ENCODE data around the gene CCDC12. TPM values are rescaled to one million over a fixed set of nuclear protein-coding genes. Genes with fewer than 3 reads are reported as not detected.
A peak's percentile ranks its signal among the peaks of the same experiment; 100 is the strongest.

Gene CCDC12
- total RNA-seq, 1 donor from 2014 or later = 17.9 TPM

DNA sequence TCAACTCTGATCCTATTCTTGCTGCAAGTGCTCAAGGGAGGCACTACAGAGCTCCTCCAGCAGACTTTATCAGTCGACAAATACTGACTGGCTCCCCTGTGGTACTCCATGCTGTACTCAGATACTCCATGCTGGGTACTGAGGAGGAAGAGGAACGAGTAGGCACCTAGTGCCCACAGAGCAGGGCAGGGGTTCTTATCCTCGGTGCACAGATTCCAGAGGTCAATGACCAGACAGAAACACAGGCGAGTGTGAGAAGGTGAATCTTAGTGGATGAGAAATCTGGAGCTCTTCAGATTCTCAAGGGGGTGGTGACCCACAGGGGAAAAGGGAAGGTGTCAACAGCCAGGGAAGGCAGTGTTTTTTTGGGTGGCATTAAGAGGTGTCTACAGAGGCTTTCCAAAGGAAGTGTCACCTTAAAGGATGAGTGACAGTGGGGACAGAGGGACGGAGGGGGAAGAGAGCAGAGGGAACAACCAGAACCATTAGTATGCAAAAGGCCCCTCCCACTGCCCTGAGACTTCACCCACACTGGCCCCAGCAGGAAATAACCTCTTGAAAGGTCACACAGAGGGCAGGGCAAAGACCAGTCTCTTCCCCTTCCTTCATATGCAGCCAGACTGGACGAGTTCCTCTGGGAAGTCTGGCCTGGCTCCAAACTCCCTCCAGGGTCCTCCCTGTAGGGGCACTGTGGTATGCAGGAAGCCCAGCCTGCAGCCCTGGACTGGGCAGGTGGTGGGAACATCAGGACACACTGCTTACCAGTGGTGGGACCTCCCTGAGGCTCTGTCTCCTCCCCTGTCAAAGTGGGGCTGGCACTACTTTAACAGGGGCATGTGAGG, 27.5 kb downstream of the CCDC12 start:
- Histone ChIP-seq H2AFZ (replicated peaks) (no peak overlapping the region), H3K36me3 (no peaks in the 10 kb centered on the region), H3K27ac (no peak overlapping the region), H3K4me2 (no peak overlapping the region), H3K4me1 (peaks cover 1% of the 10 kb centered on the region), H3F3A (ENCODE audit: low read depth) (no peaks in the 10 kb centered on the region), H4K20me1 (ENCODE audit: low read depth) (peaks cover 97% of the 10 kb centered on the region), H3K9me3 (ENCODE audit: low read depth) (no peaks in the 10 kb centered on the region), H3K79me2 (ENCODE audit: low read depth) (peaks cover 98% of the 10 kb centered on the region), H3K4me3 (no peak overlapping the region), H3K27me3 (no peaks in the 10 kb centered on the region), H3K9ac (no peak overlapping the region)
- peaks cover 26% of the 10 kb centered on the region for H3K36me3 Mint-ChIP-seq
- DNase-seq (ENCODE audit: low spot score) = no peak
- H3K4me3 Mint-ChIP-seq = no peak overlapping the region
- peaks cover 13% of the 10 kb centered on the region for H3K27me3 Mint-ChIP-seq (ENCODE audit: insufficient read depth, low read depth)
- H3K9me3 Mint-ChIP-seq = no peaks in the 10 kb centered on the region
- H3K4me1 Mint-ChIP-seq = peaks cover 20% of the 10 kb centered on the region
- TF ChIP-seq EZH2 (IDR thresholded peaks at IDR 0.05) = no peak
- TF ChIP-seq, protein P1, sequence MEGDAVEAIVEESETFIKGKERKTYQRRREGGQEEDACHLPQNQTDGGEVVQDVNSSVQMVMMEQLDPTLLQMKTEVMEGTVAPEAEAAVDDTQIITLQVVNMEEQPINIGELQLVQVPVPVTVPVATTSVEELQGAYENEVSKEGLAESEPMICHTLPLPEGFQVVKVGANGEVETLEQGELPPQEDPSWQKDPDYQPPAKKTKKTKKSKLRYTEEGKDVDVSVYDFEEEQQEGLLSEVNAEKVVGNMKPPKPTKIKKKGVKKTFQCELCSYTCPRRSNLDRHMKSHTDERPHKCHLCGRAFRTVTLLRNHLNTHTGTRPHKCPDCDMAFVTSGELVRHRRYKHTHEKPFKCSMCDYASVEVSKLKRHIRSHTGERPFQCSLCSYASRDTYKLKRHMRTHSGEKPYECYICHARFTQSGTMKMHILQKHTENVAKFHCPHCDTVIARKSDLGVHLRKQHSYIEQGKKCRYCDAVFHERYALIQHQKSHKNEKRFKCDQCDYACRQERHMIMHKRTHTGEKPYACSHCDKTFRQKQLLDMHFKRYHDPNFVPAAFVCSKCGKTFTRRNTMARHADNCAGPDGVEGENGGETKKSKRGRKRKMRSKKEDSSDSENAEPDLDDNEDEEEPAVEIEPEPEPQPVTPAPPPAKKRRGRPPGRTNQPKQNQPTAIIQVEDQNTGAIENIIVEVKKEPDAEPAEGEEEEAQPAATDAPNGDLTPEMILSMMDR (IDR thresholded peaks at IDR 0.05) = no peak
- no peak for TF ChIP-seq EZH2phosphoT487 (IDR thresholded peaks at IDR 0.05)
- no peak overlapping the region for H3K27ac Mint-ChIP-seq

DNA sequence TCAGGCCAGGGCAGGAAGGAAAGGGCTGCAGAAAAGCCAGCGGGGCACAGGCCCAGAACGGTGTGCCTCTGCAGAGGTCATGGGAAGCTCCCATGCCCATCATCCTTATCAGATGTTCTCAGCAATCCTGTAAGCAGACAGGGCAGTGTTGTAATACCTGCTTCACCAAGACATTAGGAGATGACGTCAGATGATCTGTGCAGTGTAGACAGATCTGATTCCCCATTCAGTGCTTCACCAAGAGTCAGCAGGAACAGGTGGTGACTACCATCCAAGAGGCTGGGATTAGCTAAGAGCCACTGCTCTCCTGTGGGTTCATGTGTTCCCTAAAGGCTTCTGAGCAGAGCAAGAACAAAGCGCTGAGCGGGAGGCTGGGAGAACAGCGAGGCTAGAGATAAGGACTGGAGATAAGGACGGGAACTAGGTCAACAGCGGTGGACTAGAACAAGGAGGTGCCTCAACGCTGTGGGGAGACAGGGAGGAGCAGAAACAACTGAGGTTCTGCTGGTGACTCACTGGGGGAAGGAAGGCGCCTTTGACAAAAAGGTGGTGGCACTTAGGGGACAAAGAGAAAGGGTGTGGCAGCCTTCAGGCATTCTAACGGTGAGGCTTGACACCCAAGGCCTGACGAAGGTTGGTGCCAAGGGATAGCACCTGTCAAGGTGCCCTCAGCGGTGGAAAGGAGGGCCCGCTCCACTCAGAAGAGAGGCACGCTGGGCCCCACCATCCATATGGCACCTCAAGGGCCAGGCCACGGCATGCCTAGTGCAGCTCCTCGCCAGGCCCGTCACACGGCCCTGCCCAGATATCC, 28.4 kb downstream of the CCDC12 start:
- H3K36me3 ChIP-seq = no peaks in the 10 kb centered on the region
- TF ChIP-seq EZH2phosphoT487 (IDR thresholded peaks at IDR 0.05) (no peak), EZH2 (IDR thresholded peaks at IDR 0.05) (no peak)
- TF ChIP-seq, protein P1 (IDR thresholded peaks at IDR 0.05) = no peak
- H3K27ac Mint-ChIP-seq = peak overlapping the region; percentile 14
- H3K9me3 Mint-ChIP-seq = no peaks in the 10 kb centered on the region
- no peaks in the 10 kb centered on the region for H3K27me3 ChIP-seq
- no peaks in the 10 kb centered on the region for H3F3A ChIP-seq (ENCODE audit: low read depth)
- DNase-seq (ENCODE audit: low spot score) = no peak
- H3K9me3 ChIP-seq (ENCODE audit: low read depth) = no peaks in the 10 kb centered on the region
- H3K4me2 ChIP-seq = no peak overlapping the region
- no peak overlapping the region for H3K4me3 ChIP-seq
- H3K79me2 ChIP-seq (ENCODE audit: low read depth) = peaks cover 98% of the 10 kb centered on the region
- H3K4me1 ChIP-seq = peaks cover 5% of the 10 kb centered on the region
- H4K20me1 ChIP-seq (ENCODE audit: low read depth) = peaks cover 97% of the 10 kb centered on the region
- H3K4me1 Mint-ChIP-seq = peaks cover 16% of the 10 kb centered on the region
- no peak overlapping the region for H2AFZ ChIP-seq (replicated peaks)
- peaks cover 24% of the 10 kb centered on the region for H3K36me3 Mint-ChIP-seq
- H3K27ac ChIP-seq = no peak overlapping the region
- H3K9ac ChIP-seq = no peak overlapping the region
- peaks cover 16% of the 10 kb centered on the region for H3K27me3 Mint-ChIP-seq (ENCODE audit: insufficient read depth, low read depth)
- H3K4me3 Mint-ChIP-seq = no peak overlapping the region

DNA sequence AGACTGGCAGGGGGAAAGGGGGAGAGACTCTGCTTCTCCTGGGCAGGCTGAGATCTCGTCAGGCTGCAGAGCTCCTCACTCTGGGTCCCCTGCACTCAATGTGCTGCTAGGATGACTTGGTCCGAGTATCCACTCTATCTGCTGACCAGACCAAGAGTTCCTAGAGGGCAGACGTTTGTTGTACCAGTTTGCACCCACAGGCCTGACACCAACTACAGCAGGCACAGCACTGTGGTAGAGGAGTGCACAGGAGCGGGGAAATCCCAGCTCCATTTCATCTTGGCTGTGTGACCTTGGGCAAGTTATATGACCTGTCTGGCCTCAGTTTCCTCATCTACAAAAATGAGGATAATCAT, 29.0 kb downstream of the CCDC12 start:
- no peaks in the 10 kb centered on the region for H3K27me3 ChIP-seq
- Mint-ChIP-seq H3K9me3 (no peaks in the 10 kb centered on the region), H3K27me3 (ENCODE audit: insufficient read depth, low read depth) (peaks cover 16% of the 10 kb centered on the region), H3K36me3 (peaks cover 24% of the 10 kb centered on the region), H3K4me3 (no peak overlapping the region), H3K4me1 (peaks cover 17% of the 10 kb centered on the region), H3K27ac (peak overlapping the region; percentile 14)
- peaks cover 5% of the 10 kb centered on the region for H3K4me1 ChIP-seq
- no peak overlapping the region for H2AFZ ChIP-seq (replicated peaks)
- no peak overlapping the region for H3K27ac ChIP-seq
- DNase-seq (ENCODE audit: low spot score) = no peak
- H3K9ac ChIP-seq = no peak overlapping the region
- peaks cover 98% of the 10 kb centered on the region for H3K79me2 ChIP-seq (ENCODE audit: low read depth)
- peaks cover 97% of the 10 kb centered on the region for H4K20me1 ChIP-seq (ENCODE audit: low read depth)
- no peak overlapping the region for H3K4me2 ChIP-seq
- H3K36me3 ChIP-seq = no peaks in the 10 kb centered on the region
- H3K9me3 ChIP-seq (ENCODE audit: low read depth) = no peaks in the 10 kb centered on the region
- no peak overlapping the region for H3K4me3 ChIP-seq
- TF ChIP-seq EZH2phosphoT487 (IDR thresholded peaks at IDR 0.05) (no peak), EZH2 (IDR thresholded peaks at IDR 0.05) (no peak)
- TF ChIP-seq, protein P1 (IDR thresholded peaks at IDR 0.05) = no peak
- H3F3A ChIP-seq (ENCODE audit: low read depth) = no peaks in the 10 kb centered on the region
